ENCODE data around the gene RANBP3.
"Not testable (repeated sequence)": the region's sequence is repeated elsewhere in the genome, so short reads cannot be mapped to it uniquely, and the experiment has no call there.

DNA sequence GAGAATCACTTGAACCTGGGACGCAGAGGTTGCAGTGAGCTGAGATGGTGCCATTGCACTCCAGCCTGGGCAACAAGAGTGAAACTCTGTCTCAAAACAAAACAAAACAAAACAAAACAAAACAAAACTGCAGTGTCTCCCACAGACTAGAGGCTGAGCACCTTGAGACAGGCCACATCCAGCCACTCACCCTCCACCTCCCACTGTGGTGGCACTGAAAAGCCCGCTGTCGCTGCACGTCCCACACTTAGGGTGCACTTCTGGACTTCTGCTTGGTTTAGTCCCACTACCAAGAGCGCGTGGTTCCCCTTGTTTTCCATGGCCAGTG, 16.3 kb downstream of the RANBP3 start:
- not testable (repeated sequence) for TF ChIP-seq ZNF670 (tag by site-specific recombination; IDR thresholded peaks at IDR 0.05; ENCODE audit: low read depth); PBX3 (CRISPR knock-in tag; IDR thresholded peaks at IDR 0.05); SETDB1 (IDR thresholded peaks at IDR 0.05; ENCODE audit: insufficient read length, low read length); PRDM10 (tag by site-specific recombination; IDR thresholded peaks at IDR 0.05); ZBTB11 (tag by site-specific recombination; conservative IDR thresholded peaks at IDR 0.05; ENCODE audit: low read depth); ZNF302 (tag by site-specific recombination; IDR thresholded peaks at IDR 0.05; ENCODE audit: low read depth); KLF7 (tag by site-specific recombination; IDR thresholded peaks at IDR 0.05; ENCODE audit: borderline replicate concordance); SP3 (tag by site-specific recombination; IDR thresholded peaks at IDR 0.05); ZBTB1 (tag by site-specific recombination; IDR thresholded peaks at IDR 0.05); IKZF3 (tag by site-specific recombination; IDR thresholded peaks at IDR 0.05)
- TF ChIP-seq, protein P1, sequence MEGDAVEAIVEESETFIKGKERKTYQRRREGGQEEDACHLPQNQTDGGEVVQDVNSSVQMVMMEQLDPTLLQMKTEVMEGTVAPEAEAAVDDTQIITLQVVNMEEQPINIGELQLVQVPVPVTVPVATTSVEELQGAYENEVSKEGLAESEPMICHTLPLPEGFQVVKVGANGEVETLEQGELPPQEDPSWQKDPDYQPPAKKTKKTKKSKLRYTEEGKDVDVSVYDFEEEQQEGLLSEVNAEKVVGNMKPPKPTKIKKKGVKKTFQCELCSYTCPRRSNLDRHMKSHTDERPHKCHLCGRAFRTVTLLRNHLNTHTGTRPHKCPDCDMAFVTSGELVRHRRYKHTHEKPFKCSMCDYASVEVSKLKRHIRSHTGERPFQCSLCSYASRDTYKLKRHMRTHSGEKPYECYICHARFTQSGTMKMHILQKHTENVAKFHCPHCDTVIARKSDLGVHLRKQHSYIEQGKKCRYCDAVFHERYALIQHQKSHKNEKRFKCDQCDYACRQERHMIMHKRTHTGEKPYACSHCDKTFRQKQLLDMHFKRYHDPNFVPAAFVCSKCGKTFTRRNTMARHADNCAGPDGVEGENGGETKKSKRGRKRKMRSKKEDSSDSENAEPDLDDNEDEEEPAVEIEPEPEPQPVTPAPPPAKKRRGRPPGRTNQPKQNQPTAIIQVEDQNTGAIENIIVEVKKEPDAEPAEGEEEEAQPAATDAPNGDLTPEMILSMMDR (tag by site-specific recombination; IDR thresholded peaks at IDR 0.05) = not testable (repeated sequence)
